Neural progenitor cell (in vitro differentiated cells): ENCODE data around the gene TET2.

ENCODE experiments used
- EZH2phosphoT487 ChIP-seq: fragments of 200-600 bp; sonication (generic); IDR thresholded peaks from 2 replicates; pipeline ENCODE4 v1.6.1; 2017; ENCODE audit warnings: antibody characterized with exemption
- TF ChIP-seq, protein P1 (sequence below): fragments of 200-600 bp; sonication (generic); IDR thresholded peaks from 2 replicates; pipeline ENCODE4 v1.5.1; 2017; ENCODE audit warnings: antibody characterized with exemption, mild to moderate bottlenecking

- TF ChIP-seq EZH2phosphoT487, result no peak
- TF ChIP-seq, protein P1, sequence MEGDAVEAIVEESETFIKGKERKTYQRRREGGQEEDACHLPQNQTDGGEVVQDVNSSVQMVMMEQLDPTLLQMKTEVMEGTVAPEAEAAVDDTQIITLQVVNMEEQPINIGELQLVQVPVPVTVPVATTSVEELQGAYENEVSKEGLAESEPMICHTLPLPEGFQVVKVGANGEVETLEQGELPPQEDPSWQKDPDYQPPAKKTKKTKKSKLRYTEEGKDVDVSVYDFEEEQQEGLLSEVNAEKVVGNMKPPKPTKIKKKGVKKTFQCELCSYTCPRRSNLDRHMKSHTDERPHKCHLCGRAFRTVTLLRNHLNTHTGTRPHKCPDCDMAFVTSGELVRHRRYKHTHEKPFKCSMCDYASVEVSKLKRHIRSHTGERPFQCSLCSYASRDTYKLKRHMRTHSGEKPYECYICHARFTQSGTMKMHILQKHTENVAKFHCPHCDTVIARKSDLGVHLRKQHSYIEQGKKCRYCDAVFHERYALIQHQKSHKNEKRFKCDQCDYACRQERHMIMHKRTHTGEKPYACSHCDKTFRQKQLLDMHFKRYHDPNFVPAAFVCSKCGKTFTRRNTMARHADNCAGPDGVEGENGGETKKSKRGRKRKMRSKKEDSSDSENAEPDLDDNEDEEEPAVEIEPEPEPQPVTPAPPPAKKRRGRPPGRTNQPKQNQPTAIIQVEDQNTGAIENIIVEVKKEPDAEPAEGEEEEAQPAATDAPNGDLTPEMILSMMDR, result no peak
Observed at GRCh38 chr4:105236916-105237311, 90.2 kb downstream of the TET2 start.
